ENCODE data around the gene AFMID. TPM values are rescaled to one million over a fixed set of nuclear protein-coding genes. Genes with fewer than 3 reads are reported as not detected.

AFMID gene
- total and polyA plus RNA-seq, 9 of the 15 experiments (the other 6 are each of a cell fraction or from before 2014, with no cell fraction given): 62.1 to 188 (median 74.4) TPM

DNA sequence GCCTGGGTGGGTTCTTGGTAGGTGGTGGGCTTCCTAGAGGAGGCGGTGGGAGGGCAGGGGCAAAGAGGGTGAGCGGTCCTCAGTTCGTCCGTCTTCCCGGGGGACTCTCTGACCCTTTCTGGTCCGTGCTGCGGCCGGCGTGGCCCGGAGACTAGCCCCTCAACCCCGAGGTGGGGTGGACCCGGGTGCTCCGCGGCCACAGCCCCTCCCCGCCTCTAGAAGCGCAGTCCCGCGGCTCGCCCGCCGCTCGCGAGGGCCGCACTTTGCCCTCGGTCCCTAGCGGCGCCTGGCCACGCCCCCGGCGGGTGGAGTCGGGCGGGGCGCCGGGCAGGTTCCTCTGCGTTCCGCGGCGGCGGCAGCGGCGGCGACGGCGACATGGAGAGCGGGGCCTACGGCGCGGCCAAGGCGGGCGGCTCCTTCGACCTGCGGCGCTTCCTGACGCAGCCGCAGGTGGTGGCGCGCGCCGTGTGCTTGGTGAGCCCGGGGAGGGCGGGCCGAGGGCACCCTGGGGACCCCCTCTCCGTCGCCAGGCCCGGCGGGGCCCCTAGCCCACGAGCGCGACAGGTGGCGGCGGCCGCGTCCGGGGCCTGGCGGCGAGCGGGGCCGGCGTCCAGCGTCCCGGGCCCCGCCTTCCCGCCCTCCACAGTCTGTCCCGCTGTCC, 18.8 kb upstream of the AFMID start, which contains the start of gene SYNGR2 (continued):
- TF ChIP-seq SIN3A (IDR thresholded peaks at IDR 0.05; ENCODE audit: borderline replicate concordance in 2 of 2, control insufficient read depth in 1 of 2, low read depth in 2 of 2, low read length in 2 of 2): 0 out of 4 replicates have a peak, but pooled peaks of 1 of the 2 experiments have one; percentile 47
- TF ChIP-seq, protein P1, sequence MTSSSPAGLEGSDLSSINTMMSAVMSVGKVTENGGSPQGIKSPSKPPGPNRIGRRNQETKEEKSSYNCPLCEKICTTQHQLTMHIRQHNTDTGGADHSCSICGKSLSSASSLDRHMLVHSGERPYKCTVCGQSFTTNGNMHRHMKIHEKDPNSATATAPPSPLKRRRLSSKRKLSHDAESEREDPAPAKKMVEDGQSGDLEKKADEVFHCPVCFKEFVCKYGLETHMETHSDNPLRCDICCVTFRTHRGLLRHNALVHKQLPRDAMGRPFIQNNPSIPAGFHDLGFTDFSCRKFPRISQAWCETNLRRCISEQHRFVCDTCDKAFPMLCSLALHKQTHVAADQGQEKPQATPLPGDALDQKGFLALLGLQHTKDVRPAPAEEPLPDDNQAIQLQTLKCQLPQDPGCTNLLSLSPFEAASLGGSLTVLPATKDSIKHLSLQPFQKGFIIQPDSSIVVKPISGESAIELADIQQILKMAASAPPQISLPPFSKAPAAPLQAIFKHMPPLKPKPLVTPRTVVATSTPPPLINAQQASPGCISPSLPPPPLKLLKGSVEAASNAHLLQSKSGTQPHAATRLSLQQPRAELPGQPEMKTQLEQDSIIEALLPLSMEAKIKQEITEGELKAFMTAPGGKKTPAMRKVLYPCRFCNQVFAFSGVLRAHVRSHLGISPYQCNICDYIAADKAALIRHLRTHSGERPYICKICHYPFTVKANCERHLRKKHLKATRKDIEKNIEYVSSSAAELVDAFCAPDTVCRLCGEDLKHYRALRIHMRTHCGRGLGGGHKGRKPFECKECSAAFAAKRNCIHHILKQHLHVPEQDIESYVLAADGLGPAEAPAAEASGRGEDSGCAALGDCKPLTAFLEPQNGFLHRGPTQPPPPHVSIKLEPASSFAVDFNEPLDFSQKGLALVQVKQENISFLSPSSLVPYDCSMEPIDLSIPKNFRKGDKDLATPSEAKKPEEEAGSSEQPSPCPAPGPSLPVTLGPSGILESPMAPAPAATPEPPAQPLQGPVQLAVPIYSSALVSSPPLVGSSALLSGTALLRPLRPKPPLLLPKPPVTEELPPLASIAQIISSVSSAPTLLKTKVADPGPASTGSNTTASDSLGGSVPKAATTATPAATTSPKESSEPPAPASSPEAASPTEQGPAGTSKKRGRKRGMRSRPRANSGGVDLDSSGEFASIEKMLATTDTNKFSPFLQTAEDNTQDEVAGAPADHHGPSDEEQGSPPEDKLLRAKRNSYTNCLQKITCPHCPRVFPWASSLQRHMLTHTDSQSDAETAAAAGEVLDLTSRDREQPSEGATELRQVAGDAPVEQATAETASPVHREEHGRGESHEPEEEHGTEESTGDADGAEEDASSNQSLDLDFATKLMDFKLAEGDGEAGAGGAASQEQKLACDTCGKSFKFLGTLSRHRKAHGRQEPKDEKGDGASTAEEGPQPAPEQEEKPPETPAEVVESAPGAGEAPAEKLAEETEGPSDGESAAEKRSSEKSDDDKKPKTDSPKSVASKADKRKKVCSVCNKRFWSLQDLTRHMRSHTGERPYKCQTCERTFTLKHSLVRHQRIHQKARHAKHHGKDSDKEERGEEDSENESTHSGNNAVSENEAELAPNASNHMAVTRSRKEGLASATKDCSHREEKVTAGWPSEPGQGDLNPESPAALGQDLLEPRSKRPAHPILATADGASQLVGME (CRISPR knock-in tag; IDR thresholded peaks at IDR 0.05): no peak
- TF ChIP-seq, protein P2, sequence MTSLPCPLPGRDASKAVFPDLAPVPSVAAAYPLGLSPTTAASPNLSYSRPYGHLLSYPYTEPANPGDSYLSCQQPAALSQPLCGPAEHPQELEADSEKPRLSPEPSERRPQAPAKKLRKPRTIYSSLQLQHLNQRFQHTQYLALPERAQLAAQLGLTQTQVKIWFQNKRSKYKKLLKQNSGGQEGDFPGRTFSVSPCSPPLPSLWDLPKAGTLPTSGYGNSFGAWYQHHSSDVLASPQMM (CRISPR knock-in tag; IDR thresholded peaks at IDR 0.05): no peak
- TF ChIP-seq GTF2A2 (tag; IDR thresholded peaks at IDR 0.05): no peak
- TF ChIP-seq, protein P3, sequence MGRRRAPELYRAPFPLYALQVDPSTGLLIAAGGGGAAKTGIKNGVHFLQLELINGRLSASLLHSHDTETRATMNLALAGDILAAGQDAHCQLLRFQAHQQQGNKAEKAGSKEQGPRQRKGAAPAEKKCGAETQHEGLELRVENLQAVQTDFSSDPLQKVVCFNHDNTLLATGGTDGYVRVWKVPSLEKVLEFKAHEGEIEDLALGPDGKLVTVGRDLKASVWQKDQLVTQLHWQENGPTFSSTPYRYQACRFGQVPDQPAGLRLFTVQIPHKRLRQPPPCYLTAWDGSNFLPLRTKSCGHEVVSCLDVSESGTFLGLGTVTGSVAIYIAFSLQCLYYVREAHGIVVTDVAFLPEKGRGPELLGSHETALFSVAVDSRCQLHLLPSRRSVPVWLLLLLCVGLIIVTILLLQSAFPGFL (CRISPR knock-in tag; IDR thresholded peaks at IDR 0.05): no peak
- TF ChIP-seq, protein P4, sequence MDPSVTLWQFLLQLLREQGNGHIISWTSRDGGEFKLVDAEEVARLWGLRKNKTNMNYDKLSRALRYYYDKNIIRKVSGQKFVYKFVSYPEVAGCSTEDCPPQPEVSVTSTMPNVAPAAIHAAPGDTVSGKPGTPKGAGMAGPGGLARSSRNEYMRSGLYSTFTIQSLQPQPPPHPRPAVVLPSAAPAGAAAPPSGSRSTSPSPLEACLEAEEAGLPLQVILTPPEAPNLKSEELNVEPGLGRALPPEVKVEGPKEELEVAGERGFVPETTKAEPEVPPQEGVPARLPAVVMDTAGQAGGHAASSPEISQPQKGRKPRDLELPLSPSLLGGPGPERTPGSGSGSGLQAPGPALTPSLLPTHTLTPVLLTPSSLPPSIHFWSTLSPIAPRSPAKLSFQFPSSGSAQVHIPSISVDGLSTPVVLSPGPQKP (CRISPR knock-in tag; IDR thresholded peaks at IDR 0.05): no peak
- TF ChIP-seq ZNF316 (IDR thresholded peaks at IDR 0.05): no peak
- no peak for TF ChIP-seq ZNF324 (CRISPR knock-in tag; IDR thresholded peaks at IDR 0.05)
- TF ChIP-seq DNMT1 (IDR thresholded peaks at IDR 0.05): no peak
- TF ChIP-seq, protein P5, sequence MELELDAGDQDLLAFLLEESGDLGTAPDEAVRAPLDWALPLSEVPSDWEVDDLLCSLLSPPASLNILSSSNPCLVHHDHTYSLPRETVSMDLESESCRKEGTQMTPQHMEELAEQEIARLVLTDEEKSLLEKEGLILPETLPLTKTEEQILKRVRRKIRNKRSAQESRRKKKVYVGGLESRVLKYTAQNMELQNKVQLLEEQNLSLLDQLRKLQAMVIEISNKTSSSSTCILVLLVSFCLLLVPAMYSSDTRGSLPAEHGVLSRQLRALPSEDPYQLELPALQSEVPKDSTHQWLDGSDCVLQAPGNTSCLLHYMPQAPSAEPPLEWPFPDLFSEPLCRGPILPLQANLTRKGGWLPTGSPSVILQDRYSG (tag; conservative IDR thresholded peaks at IDR 0.05; ENCODE audit: low read depth): no peak
- no peak for TF ChIP-seq FOXJ2 (tag; IDR thresholded peaks at IDR 0.05)
- no peak for TF ChIP-seq NELFE (IDR thresholded peaks at IDR 0.05; ENCODE audit: insufficient read depth, insufficient read length)
- peak in 1 of 2 experiments; percentile 20; a peak in 1 of 4 replicates for TF ChIP-seq RCOR1 (IDR thresholded peaks at IDR 0.05; ENCODE audit: borderline replicate concordance in 1 of 2, low read depth in 2 of 2, low read length in 2 of 2)
- TF ChIP-seq, protein P6, sequence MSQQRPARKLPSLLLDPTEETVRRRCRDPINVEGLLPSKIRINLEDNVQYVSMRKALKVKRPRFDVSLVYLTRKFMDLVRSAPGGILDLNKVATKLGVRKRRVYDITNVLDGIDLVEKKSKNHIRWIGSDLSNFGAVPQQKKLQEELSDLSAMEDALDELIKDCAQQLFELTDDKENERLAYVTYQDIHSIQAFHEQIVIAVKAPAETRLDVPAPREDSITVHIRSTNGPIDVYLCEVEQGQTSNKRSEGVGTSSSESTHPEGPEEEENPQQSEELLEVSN (IDR thresholded peaks at IDR 0.05; ENCODE audit: borderline replicate concordance in 1 of 2, extremely low read depth in 1 of 2, insufficient read depth in 1 of 2, insufficient read length in 1 of 2, low read depth in 1 of 2, low read length in 1 of 2, poor library complexity in 1 of 2, severe bottlenecking in 1 of 2): peak in 1 of 2 experiments; percentile 62
- TF ChIP-seq SP1 (CRISPR knock-in tag; IDR thresholded peaks at IDR 0.05): peak; percentile 31; the same call in 1 of the 2 replicates
